Neural progenitor cell (in vitro differentiated cells): Measurements from ENCODE around the gene F11R.

Source experiments
- EZH2 ChIP-seq: fragments of 200-600 bp; sonication (generic); IDR thresholded peaks from 2 replicates; pipeline ENCODE4 v1.6.1; 2017; ENCODE audit warnings: antibody characterized with exemption, mild to moderate bottlenecking, moderate library complexity
- EZH2phosphoT487 ChIP-seq: fragments of 200-600 bp; sonication (generic); IDR thresholded peaks from 2 replicates; pipeline ENCODE4 v1.6.1; 2017; ENCODE audit warnings: antibody characterized with exemption
- TF ChIP-seq, protein P1 (sequence below): fragments of 200-600 bp; sonication (generic); IDR thresholded peaks from 2 replicates; pipeline ENCODE4 v1.5.1; 2017; ENCODE audit warnings: antibody characterized with exemption, mild to moderate bottlenecking

DNA sequence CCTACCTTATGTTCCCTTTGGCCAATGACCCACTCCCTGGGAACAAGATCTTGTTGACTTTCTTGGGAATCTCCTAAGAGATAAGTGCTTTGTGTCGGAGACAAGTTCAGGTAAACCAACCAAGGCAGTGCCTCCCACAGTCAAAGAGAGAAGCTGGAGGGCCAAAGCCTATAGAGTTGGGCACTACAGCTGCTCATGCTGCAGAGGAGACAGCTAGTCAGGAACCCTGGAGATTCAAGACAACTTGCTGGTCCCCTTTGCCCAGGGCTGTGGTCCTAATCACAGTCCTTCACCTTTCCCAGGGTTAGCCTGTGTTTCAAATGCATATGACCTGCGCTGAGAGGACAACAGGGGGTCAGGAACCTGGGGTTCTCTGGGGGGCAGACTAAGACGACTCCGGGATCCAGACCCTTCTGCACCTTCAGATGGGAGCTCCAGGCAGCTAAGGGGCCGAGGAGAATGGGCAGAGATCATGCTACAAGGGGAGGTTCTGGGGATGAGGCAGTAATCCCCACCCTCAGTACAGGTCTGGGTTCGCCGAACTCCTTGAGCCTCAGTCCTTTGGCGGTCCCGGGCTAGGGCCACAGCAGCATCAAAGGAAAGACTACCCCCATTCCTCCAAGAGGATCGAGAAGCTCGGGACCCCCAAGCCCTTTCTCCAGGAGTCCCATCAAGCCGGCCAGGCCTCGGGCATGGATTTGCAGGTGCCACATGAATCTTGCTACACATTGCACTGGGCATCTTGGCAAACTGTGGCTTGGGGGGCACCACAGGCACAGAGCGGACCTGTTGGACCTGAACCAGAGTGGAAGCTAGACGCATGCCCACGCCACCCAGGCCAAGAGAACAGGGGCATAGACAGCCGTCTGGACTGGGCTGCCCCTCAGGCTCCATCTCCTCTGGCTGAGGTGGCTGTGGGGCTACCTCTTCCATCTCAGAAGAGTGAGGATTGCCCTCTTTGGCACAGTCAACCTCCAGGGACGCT lies 26.8 kb upstream of the F11R start:
- TF ChIP-seq, protein P1, sequence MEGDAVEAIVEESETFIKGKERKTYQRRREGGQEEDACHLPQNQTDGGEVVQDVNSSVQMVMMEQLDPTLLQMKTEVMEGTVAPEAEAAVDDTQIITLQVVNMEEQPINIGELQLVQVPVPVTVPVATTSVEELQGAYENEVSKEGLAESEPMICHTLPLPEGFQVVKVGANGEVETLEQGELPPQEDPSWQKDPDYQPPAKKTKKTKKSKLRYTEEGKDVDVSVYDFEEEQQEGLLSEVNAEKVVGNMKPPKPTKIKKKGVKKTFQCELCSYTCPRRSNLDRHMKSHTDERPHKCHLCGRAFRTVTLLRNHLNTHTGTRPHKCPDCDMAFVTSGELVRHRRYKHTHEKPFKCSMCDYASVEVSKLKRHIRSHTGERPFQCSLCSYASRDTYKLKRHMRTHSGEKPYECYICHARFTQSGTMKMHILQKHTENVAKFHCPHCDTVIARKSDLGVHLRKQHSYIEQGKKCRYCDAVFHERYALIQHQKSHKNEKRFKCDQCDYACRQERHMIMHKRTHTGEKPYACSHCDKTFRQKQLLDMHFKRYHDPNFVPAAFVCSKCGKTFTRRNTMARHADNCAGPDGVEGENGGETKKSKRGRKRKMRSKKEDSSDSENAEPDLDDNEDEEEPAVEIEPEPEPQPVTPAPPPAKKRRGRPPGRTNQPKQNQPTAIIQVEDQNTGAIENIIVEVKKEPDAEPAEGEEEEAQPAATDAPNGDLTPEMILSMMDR: no peak
- TF ChIP-seq EZH2: no peak
- TF ChIP-seq EZH2phosphoT487: no peak
